Measurements from ENCODE around the gene ARL8B.

The ARL8B gene

GRCh38 chr3:5160940-5161858 is 39.1 kb downstream of the ARL8B start:
- no peak for DNase-seq (ENCODE audit: extremely low read depth, low read depth)

GRCh38 chr3:5162102-5162501 is 40.0 kb downstream of the ARL8B start:
- TF ChIP-seq CTCF (IDR thresholded peaks at IDR 0.05; ENCODE audit: low read depth, low read length): no peak
- no peak for DNase-seq (ENCODE audit: extremely low read depth, low read depth)

More at GRCh38 chr3:5160940-5161858, 39.1 kb downstream of the ARL8B start:
- no peak for TF ChIP-seq CTCF (IDR thresholded peaks at IDR 0.05; ENCODE audit: low read depth, low read length)

GRCh38 chr3:5165698-5166097 is 43.6 kb downstream of the ARL8B start:
- no peak for TF ChIP-seq CTCF (IDR thresholded peaks at IDR 0.05; ENCODE audit: low read depth, low read length)
- no peak for DNase-seq (ENCODE audit: extremely low read depth, low read depth)

GRCh38 chr3:5166846-5167245 is 44.8 kb downstream of the ARL8B start:
- no peak for TF ChIP-seq CTCF (IDR thresholded peaks at IDR 0.05; ENCODE audit: low read depth, low read length)
- no peak for DNase-seq (ENCODE audit: extremely low read depth, low read depth)

- no peak for DNase-seq (ENCODE audit: extremely low read depth, low read depth)
- no peak for TF ChIP-seq CTCF (IDR thresholded peaks at IDR 0.05; ENCODE audit: low read depth, low read length)
These were observed 46.0 kb downstream of the ARL8B start for GRCh38 chr3:5168110-5168509.

GRCh38 chr3:5169807-5170206 is 47.7 kb downstream of the ARL8B start:
- DNase-seq (ENCODE audit: extremely low read depth, low read depth): no peak
- no peak for TF ChIP-seq CTCF (IDR thresholded peaks at IDR 0.05; ENCODE audit: low read depth, low read length)

- no peak for TF ChIP-seq CTCF (IDR thresholded peaks at IDR 0.05; ENCODE audit: low read depth, low read length)
- no peak for DNase-seq (ENCODE audit: extremely low read depth, low read depth)
These were observed 48.9 kb downstream of the ARL8B start for GRCh38 chr3:5170975-5171374.

Measured in AG09319 (cell line).